Hepatocyte (in vitro differentiated cells): ENCODE data around the gene MIPOL1. TPM values are rescaled to one million over a fixed set of nuclear protein-coding genes. Genes with fewer than 3 reads are reported as not detected.

Source experiments
- DNase-seq: peaks from one replicate; pipeline ENCODE4 v3.0.0-alpha.2; 2016; ENCODE audit warnings: low spot score
- H2AFZ ChIP-seq: fragments of 200-600 bp; sonication (generic); 2 replicates; pipeline ENCODE4 v1.6.0; 2016; ENCODE audit warnings: antibody characterized with exemption, mild to moderate bottlenecking
- H3K27ac ChIP-seq: fragments of 200-600 bp; sonication (generic); 2 replicates; pipeline ENCODE4 v1.5.1; 2016; ENCODE audit warnings: mild to moderate bottlenecking
- H3K27me3 ChIP-seq: fragments of 200-600 bp; sonication (generic); 2 replicates; pipeline ENCODE4 v1.6.1; 2016
- H3K36me3 ChIP-seq: fragments of 200-600 bp; sonication (generic); replicated peaks from 2 replicates; pipeline ENCODE4 v1.5.1; 2016; ENCODE audit warnings: low read depth; ENCODE audit not compliant: insufficient read depth
- H3K4me1 ChIP-seq: fragments of 200-600 bp; sonication (generic); 2 replicates; pipeline ENCODE4 v1.5.1; 2016; ENCODE audit warnings: mild to moderate bottlenecking, moderate library complexity; ENCODE audit not compliant: insufficient read depth
- H3K4me2 ChIP-seq: fragments of 200-600 bp; sonication (generic); 2 replicates; pipeline ENCODE4 v1.6.0; 2016
- H3K4me3 ChIP-seq: fragments of 200-600 bp; sonication (generic); 2 replicates; pipeline ENCODE4 v1.5.1; 2016; ENCODE audit warnings: mild to moderate bottlenecking
- H3K79me2 ChIP-seq: fragments of 200-600 bp; sonication (generic); 2 replicates; pipeline ENCODE4 v1.6.0; 2017; ENCODE audit warnings: mild to moderate bottlenecking
- H3K9me2 ChIP-seq: fragments of 200-600 bp; sonication (generic); replicated peaks from 2 replicates; pipeline ENCODE4 v1.6.0; 2017; ENCODE audit warnings: mild to moderate bottlenecking; ENCODE audit not compliant: insufficient read depth
- H3K9me3 ChIP-seq: fragments of 200-600 bp; sonication (generic); 2 replicates; pipeline ENCODE4 v1.5.1; 2016; ENCODE audit warnings: low read depth, mild to moderate bottlenecking
- H4K20me1 ChIP-seq: fragments of 200-600 bp; sonication (generic); 2 replicates; pipeline ENCODE4 v1.6.0; 2016; ENCODE audit warnings: mild to moderate bottlenecking; ENCODE audit not compliant: insufficient read depth, poor library complexity, severe bottlenecking
- CTCF ChIP-seq: fragments of 200-600 bp; sonication (generic); IDR thresholded peaks from 2 replicates; pipeline ENCODE4 v1.5.1; 2016; ENCODE audit warnings: antibody characterized with exemption, mild to moderate bottlenecking; ENCODE audit not compliant: poor library complexity
- EZH2 ChIP-seq: fragments of 200-600 bp; sonication (generic); IDR thresholded peaks from 2 replicates; pipeline ENCODE4 v1.6.1; 2016; ENCODE audit warnings: antibody characterized with exemption, mild to moderate bottlenecking, borderline replicate concordance
- EZH2phosphoT487 ChIP-seq: fragments of 200-600 bp; sonication (generic); IDR thresholded peaks from one replicate; pipeline ENCODE4 v1.6.1; 2018; ENCODE audit warnings: antibody characterized with exemption, mild to moderate bottlenecking, low read depth, moderate library complexity; ENCODE audit not compliant: unreplicated experiment, severe bottlenecking
- WGBS: methylation state at CpG from one replicate; pipeline ENCODE4 v1.1.6; 2016; ENCODE audit warnings: low lambda C conversion rate; ENCODE audit errors: missing lambda C conversion rate; 5-methylcytosine and 5-hydroxymethylcytosine counted together
- polyA plus RNA-seq: library from polyadenylated mRNA; unstranded; fragments of >200 nt; fragmentation: Nextera tagmentation; extraction: Ambion mirVana; gene quantifications from 2 replicates; pipeline ENCODE4 v1.2.1, GENCODE V29; 2016
- total RNA-seq: library from RNA; depleted of rRNA; stranded (reverse); fragments of >200 nt; gene quantifications from 2 replicates; pipeline ENCODE4 v1.2.3, GENCODE V29; 2014

MIPOL1 gene
- total and polyA plus RNA-seq, 2 experiments from 2014 or later: 2.6 to 16.6 TPM

DNA sequence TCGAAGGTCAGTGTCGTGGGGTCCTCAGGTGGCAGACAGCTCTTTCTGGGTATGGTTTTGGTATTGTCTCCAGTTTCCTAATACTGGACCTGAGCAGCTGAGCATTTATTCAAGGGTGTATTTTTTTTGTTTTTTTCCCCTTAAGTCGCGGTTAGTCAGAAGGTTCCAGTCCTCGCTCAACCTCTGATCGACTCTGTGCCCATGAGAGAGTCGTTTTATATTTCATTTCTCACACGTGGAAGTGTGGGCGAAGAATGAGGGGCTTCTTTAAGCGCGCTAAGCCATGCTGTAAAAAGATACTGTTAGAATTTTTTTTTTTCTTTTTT is 499 bp downstream of the MIPOL1 start:
- H3K36me3 ChIP-seq: no peaks in the 10 kb centered on the region
- H3K79me2 ChIP-seq: peaks cover 30% of the 10 kb centered on the region
- H3K9me2 ChIP-seq: no peaks in the 10 kb centered on the region
- H4K20me1 ChIP-seq: no peaks in the 10 kb centered on the region
- 19% methylated on average over 11 of the region's 11 CpGs for WGBS
- peak overlapping the region; percentile 96 for H3K27ac ChIP-seq
- no peak for TF ChIP-seq EZH2
- TF ChIP-seq EZH2phosphoT487: no peak
- no peak for TF ChIP-seq CTCF
- H3K27me3 ChIP-seq: no peaks in the 10 kb centered on the region
- no peak for DNase-seq
- peak overlapping the region; percentile 81 for H3K4me2 ChIP-seq
- H3K9me3 ChIP-seq: no peaks in the 10 kb centered on the region
- H2AFZ ChIP-seq: peak overlapping the region; percentile 77
- H3K4me3 ChIP-seq: peak overlapping the region; percentile 49
- peaks cover 3% of the 10 kb centered on the region for H3K4me1 ChIP-seq

GRCh38 chr14:37198907-37199306 is 1.2 kb downstream of the MIPOL1 start:
- Histone ChIP-seq H3K4me3 (no peak overlapping the region), H2AFZ (peak overlapping the region; percentile 77), H3K9me3 (no peaks in the 10 kb centered on the region), H3K4me2 (peak overlapping the region; percentile 81), H3K4me1 (peaks cover 3% of the 10 kb centered on the region), H3K79me2 (peaks cover 30% of the 10 kb centered on the region), H4K20me1 (no peaks in the 10 kb centered on the region), H3K36me3 (no peaks in the 10 kb centered on the region), H3K27ac (no peak overlapping the region), H3K27me3 (no peaks in the 10 kb centered on the region), H3K9me2 (no peaks in the 10 kb centered on the region)
- TF ChIP-seq EZH2phosphoT487 (no peak), CTCF (no peak), EZH2 (no peak)
- WGBS: 95% methylated on average over 5 of the region's 5 CpGs
- no peak for DNase-seq

DNA sequence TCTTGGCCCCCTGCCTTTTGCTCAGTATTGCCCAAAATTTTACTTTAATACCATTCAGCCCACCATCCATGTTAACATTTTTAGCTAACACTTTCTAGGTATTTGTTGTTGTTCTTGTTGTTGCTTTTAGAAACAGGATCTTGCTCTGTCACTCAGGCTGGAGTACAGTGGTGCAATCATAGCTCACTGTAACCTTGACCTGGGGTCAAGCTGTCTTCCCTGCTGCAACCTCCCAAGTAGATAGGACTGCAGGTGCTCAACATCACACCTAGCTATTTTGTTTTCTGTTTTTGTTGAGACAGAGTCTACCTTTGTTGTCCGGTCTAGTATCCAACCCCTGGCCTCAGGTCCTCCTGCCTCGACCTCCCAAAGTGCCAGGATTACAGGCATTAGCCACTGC is 4.0 kb downstream of the MIPOL1 start:
- Histone ChIP-seq H2AFZ (no peak overlapping the region), H3K79me2 (peaks cover 33% of the 10 kb centered on the region), H3K9me3 (no peaks in the 10 kb centered on the region), H4K20me1 (no peaks in the 10 kb centered on the region), H3K4me3 (no peak overlapping the region), H3K27me3 (no peaks in the 10 kb centered on the region), H3K36me3 (no peaks in the 10 kb centered on the region), H3K9me2 (no peaks in the 10 kb centered on the region), H3K4me1 (peaks cover 3% of the 10 kb centered on the region), H3K27ac (no peak overlapping the region), H3K4me2 (no peak overlapping the region)
- TF ChIP-seq EZH2phosphoT487 (no peak), EZH2 (no peak), CTCF (no peak)
- DNase-seq: no peak
- 95% methylated on average over 2 of the region's 2 CpGs for WGBS

DNA sequence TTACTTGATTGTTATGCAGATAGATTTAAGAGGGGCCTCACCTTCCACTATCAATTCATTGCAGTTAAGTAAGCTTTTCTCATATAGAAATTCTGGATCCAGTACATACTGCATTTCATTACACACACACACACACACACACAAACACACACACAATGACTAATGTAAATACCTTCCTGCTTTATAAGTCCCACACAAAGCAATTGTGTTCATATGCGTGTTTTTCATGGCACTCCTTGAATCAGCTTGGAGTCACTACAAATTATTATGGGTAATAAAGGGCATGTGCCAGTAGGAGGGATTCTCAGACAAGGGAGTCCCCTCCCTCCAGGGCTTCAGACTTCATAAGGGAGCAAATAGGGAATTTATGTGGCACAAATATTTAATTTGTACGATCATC is 4.5 kb downstream of the MIPOL1 start:
- H3K4me2 ChIP-seq: no peak overlapping the region
- peaks cover 38% of the 10 kb centered on the region for H3K79me2 ChIP-seq
- H2AFZ ChIP-seq: no peak overlapping the region
- no peaks in the 10 kb centered on the region for H3K9me3 ChIP-seq
- no peaks in the 10 kb centered on the region for H4K20me1 ChIP-seq
- H3K36me3 ChIP-seq: no peaks in the 10 kb centered on the region
- no peaks in the 10 kb centered on the region for H3K27me3 ChIP-seq
- no peak overlapping the region for H3K4me3 ChIP-seq
- no peak overlapping the region for H3K27ac ChIP-seq
- TF ChIP-seq EZH2 (no peak), CTCF (no peak), EZH2phosphoT487 (no peak)
- DNase-seq: no peak
- WGBS: 88% methylated on average over 2 of the region's 2 CpGs
- no peaks in the 10 kb centered on the region for H3K4me1 ChIP-seq
- no peaks in the 10 kb centered on the region for H3K9me2 ChIP-seq
